ENCODE data around the gene RTP5.

RTP5 gene

DNA sequence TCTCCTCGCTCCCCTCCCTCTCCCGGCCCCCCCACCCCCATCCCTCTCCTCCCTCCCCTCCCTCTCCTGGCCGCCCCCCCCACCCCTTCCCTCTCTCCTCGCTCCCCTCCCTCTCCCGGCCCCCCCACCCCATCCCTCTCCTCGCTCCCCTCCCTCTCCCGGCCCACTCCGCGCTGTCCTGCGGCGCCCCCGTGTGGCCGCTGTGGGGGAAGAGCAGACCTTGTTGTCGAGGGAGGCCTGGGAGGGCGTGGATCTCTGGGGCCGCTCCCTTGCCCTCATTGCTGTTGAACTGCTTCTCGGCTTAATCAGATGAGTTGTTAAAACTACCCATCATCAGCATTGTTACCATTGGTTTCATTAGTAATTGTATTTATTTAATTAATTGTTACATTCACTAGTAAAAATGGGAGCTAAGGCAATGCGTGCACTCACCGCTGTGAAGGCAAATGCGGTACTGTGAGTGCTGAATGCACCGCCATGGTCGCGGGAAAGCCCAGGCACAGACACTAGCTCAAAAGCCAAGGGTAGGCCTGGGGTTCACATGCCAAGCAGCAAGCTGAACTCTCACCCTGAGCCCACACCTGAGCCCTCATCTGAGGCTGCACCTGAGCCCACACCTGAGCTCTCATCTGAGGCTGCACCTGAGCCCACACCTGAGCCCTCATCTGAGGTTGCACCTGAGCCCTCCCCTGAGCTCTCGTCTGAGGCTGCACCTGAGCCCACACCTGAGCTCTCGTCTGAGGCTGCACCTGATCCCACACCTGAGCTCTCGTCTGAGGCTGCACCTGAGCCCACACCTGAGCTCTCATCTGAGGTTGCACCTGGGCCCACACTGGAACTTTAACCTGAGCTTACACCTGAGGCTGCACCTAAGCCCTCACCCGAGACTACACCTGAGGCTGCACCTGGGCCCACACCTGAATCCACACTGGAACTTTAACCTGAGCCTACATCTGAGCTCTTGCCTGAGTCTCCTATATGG lies 8.8 kb downstream of the RTP5 start:
- no peak for TF ChIP-seq NFIC (IDR thresholded peaks at IDR 0.05)
- TF ChIP-seq RAD21 (IDR thresholded peaks at IDR 0.05; ENCODE audit: low read depth): peak; percentile 85

DNA sequence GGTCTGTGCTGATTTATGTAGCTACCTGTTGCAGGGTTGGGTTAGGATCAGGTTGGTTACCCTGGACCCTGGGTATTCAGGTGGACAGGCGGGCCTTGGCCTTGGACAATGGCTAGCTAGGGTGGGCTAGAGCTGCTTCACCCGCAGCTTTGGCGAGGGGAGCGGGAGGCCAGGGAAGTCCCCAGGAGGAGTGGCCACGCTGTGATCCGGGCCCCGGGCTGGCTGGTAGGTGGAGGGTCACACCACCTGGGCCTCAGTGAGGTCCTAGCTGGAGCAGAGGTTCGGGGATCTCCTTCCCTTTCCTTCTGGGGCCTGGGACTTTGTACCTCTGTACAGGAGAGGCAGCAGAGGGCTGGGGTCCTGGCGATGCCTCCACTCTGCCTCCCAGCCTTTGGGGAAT lies 9.8 kb downstream of the RTP5 start:
- no peak for TF ChIP-seq RAD21 (IDR thresholded peaks at IDR 0.05; ENCODE audit: low read depth)
- TF ChIP-seq TEAD4 (IDR thresholded peaks at IDR 0.05): no peak
- TF ChIP-seq NFIC (IDR thresholded peaks at IDR 0.05): no peak
- TF ChIP-seq, protein P1, sequence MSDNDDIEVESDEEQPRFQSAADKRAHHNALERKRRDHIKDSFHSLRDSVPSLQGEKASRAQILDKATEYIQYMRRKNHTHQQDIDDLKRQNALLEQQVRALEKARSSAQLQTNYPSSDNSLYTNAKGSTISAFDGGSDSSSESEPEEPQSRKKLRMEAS (IDR thresholded peaks at IDR 0.05): no peak
- TF ChIP-seq, protein P2, sequence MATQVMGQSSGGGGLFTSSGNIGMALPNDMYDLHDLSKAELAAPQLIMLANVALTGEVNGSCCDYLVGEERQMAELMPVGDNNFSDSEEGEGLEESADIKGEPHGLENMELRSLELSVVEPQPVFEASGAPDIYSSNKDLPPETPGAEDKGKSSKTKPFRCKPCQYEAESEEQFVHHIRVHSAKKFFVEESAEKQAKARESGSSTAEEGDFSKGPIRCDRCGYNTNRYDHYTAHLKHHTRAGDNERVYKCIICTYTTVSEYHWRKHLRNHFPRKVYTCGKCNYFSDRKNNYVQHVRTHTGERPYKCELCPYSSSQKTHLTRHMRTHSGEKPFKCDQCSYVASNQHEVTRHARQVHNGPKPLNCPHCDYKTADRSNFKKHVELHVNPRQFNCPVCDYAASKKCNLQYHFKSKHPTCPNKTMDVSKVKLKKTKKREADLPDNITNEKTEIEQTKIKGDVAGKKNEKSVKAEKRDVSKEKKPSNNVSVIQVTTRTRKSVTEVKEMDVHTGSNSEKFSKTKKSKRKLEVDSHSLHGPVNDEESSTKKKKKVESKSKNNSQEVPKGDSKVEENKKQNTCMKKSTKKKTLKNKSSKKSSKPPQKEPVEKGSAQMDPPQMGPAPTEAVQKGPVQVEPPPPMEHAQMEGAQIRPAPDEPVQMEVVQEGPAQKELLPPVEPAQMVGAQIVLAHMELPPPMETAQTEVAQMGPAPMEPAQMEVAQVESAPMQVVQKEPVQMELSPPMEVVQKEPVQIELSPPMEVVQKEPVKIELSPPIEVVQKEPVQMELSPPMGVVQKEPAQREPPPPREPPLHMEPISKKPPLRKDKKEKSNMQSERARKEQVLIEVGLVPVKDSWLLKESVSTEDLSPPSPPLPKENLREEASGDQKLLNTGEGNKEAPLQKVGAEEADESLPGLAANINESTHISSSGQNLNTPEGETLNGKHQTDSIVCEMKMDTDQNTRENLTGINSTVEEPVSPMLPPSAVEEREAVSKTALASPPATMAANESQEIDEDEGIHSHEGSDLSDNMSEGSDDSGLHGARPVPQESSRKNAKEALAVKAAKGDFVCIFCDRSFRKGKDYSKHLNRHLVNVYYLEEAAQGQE (IDR thresholded peaks at IDR 0.05; ENCODE audit: low read depth): no peak
- TF ChIP-seq EP300 (IDR thresholded peaks at IDR 0.05; ENCODE audit: borderline replicate concordance): no peak
- TF ChIP-seq ZBTB7A (IDR thresholded peaks at IDR 0.05; ENCODE audit: low read depth): no peak
- TF ChIP-seq EGR1 (IDR thresholded peaks at IDR 0.05): no peak
- TF ChIP-seq, protein P3, sequence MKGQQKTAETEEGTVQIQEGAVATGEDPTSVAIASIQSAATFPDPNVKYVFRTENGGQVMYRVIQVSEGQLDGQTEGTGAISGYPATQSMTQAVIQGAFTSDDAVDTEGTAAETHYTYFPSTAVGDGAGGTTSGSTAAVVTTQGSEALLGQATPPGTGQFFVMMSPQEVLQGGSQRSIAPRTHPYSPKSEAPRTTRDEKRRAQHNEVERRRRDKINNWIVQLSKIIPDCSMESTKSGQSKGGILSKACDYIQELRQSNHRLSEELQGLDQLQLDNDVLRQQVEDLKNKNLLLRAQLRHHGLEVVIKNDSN (IDR thresholded peaks at IDR 0.05): no peak
- no peak for TF ChIP-seq YY1 (IDR thresholded peaks at IDR 0.05; ENCODE audit: low read depth)
- TF ChIP-seq CREB1 (IDR thresholded peaks at IDR 0.05; ENCODE audit: low read depth): no peak
- TF ChIP-seq FOXM1 (IDR thresholded peaks at IDR 0.05; ENCODE audit: borderline replicate concordance, low read depth): no peak

DNA sequence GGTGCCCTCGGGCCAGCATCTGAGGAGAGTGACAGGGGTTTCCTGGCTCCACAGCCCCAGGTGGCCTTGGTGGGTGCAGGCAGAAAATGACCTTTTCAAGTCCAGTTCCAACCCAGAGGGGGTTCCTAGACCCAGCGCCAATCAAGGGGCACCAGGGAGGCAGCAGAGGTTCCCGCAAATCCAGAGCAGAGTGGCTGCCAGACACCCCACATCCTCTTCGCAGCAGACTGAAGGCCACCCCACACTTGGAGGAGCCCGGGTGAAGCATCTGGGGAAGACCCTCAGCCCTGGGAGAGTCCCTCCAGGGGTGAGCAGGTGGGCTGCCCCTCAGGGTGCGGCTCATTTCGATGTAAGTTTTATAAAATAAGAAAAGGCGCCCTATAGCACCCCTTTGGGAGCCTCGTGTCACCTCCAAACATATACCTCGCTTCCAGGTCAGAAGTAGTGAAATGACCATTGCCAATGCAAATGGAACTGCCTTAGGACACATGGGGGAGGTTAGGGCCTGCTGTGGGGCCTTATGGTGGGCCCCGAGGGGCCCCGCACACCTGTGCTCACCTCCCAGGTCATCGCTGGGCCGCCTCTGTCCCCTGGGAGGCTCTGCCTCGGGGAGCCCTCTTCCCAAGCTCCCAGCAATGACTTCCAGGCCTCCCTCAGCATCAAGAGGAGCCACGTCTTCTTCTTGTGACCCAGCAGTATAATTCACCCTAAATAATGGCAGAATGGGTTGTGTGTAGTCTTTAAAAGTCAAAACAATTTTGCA lies 11.0 kb downstream of the RTP5 start:
- TF ChIP-seq TAF1 (IDR thresholded peaks at IDR 0.05; ENCODE audit: low read depth): no peak
- TF ChIP-seq FOXM1 (IDR thresholded peaks at IDR 0.05; ENCODE audit: borderline replicate concordance, low read depth): no peak
- TF ChIP-seq TEAD4 (IDR thresholded peaks at IDR 0.05): no peak
- TF ChIP-seq ZBTB7A (IDR thresholded peaks at IDR 0.05; ENCODE audit: low read depth): no peak
- TF ChIP-seq CEBPB (IDR thresholded peaks at IDR 0.05): no peak
- TF ChIP-seq NFIC (IDR thresholded peaks at IDR 0.05): no peak
- TF ChIP-seq, protein P1 (IDR thresholded peaks at IDR 0.05): no peak
- no peak for TF ChIP-seq TCF12 (IDR thresholded peaks at IDR 0.05; ENCODE audit: low read depth)
- no peak for TF ChIP-seq EP300 (IDR thresholded peaks at IDR 0.05; ENCODE audit: borderline replicate concordance)
- no peak for TF ChIP-seq YY1 (IDR thresholded peaks at IDR 0.05; ENCODE audit: low read depth)
- TF ChIP-seq, protein P3 (IDR thresholded peaks at IDR 0.05): no peak
- TF ChIP-seq RAD21 (IDR thresholded peaks at IDR 0.05; ENCODE audit: low read depth): no peak
- TF ChIP-seq EGR1 (IDR thresholded peaks at IDR 0.05): no peak
- TF ChIP-seq, protein P2 (IDR thresholded peaks at IDR 0.05; ENCODE audit: low read depth): no peak
- TF ChIP-seq CREB1 (IDR thresholded peaks at IDR 0.05; ENCODE audit: low read depth): no peak

DNA sequence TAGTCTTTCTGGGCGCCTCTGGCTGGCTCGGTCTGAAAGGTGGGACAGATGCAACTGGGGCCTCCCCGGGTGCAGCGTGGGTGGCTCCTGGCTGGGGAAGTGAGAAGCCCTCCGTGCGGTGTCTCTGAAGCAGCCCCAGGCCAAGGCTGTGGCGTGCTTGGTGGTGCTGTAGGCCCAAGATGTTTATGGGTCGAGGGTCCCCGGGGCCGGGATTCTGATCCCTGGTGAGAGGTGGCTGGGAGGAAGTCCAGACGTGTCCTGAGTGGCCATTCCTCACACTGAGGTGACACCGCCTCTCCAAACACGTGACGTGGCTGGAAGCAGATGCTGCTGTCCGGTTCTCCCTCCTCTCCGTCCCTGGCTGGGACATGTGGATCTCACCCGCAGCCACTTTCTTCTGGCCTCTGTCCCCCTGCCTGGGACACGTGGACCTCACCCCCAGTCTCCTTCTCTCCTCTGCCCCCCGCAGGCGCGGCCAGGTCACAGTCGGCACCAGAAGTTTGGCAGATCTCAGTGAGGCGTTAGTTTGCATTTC lies 12.6 kb downstream of the RTP5 start:
- no peak for TF ChIP-seq TCF12 (IDR thresholded peaks at IDR 0.05; ENCODE audit: low read depth)
- no peak for TF ChIP-seq EP300 (IDR thresholded peaks at IDR 0.05; ENCODE audit: borderline replicate concordance)
- no peak for TF ChIP-seq RAD21 (IDR thresholded peaks at IDR 0.05; ENCODE audit: low read depth)
- TF ChIP-seq, protein P1 (IDR thresholded peaks at IDR 0.05): peak; percentile 31; the same call in 1 of the 2 replicates
- TF ChIP-seq TEAD4 (IDR thresholded peaks at IDR 0.05): no peak
- TF ChIP-seq, protein P3 (IDR thresholded peaks at IDR 0.05): peak; percentile 87
- TF ChIP-seq TAF1 (IDR thresholded peaks at IDR 0.05; ENCODE audit: low read depth): no peak
- no peak for TF ChIP-seq FOXM1 (IDR thresholded peaks at IDR 0.05; ENCODE audit: borderline replicate concordance, low read depth)
- TF ChIP-seq CEBPB (IDR thresholded peaks at IDR 0.05): no peak
- no peak for TF ChIP-seq YY1 (IDR thresholded peaks at IDR 0.05; ENCODE audit: low read depth)
- no peak for TF ChIP-seq NFIC (IDR thresholded peaks at IDR 0.05)
- TF ChIP-seq EGR1 (IDR thresholded peaks at IDR 0.05): peak; percentile 23; the same call in 1 of the 2 replicates

All from Ishikawa (cell line).